Measurements from ENCODE around the gene RPL19. TPM values are rescaled to one million over a fixed set of nuclear protein-coding genes. Genes with fewer than 3 reads are reported as not detected.
A peak's percentile ranks its signal among the peaks of the same experiment; 100 is the strongest.
"Not testable (repeated sequence)": the region's sequence is repeated elsewhere in the genome, so short reads cannot be mapped to it uniquely, and the experiment has no call there.

Gene RPL19
- total RNA-seq, 1 donor from 2014 or later, result 2,751 TPM

DNA sequence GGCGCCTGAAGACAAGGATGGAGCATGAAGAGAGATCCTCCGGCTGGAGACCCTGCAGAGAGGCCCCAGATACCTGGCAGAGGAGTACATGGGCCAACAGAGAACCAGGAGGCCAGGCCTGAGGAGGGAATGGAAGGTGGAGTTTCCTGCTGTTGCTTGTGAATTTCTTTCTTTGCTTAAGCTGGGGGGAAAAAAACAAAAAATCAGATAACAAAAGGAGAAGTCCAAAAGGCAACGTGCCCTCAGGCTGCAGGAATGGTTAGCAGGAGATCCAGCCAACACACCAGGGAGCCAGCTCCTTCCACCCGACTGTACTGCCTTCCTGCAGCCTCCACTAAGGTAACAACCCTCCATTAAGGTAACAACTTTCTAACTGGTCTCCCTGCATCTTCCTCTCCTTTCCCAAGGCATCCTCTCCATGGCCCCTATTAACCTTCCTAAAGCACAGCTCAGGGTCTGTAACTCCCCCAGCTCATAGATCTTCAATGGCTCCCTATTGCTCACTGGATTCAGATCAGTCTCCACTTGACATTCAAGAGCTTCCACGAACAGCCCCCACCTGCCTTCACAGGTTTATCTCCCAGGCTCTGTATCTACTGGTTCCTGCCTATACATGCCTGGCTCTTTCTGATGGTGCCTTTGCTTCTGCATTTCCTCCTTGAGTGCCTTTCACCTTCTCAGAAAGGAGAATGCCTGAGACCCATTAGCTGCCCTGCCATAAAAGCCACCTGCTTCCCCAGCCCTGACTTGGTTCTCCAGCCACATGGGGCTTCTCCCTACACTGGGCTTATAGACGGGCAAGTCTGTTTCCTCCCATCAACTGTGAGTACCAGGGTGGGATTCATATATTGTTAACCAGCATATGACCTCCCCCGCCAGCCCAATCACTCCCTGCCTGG lies 33.4 kb upstream of the RPL19 start:
- Mint-ChIP-seq H3K9me3 (peaks cover 3% of the 10 kb centered on the region), H3K27me3 (ENCODE audit: insufficient read depth, low read depth) (peaks cover 29% of the 10 kb centered on the region), H3K4me1 (peaks cover 6% of the 10 kb centered on the region), H3K36me3 (no peaks in the 10 kb centered on the region), H3K27ac (no peak overlapping the region), H3K4me3 (peak overlapping the region; percentile 70)
- DNase-seq (ENCODE audit: low spot score), result no peak
- no peak overlapping the region for H3K4me3 ChIP-seq
- no peak overlapping the region for H3K27ac ChIP-seq
- no peaks in the 10 kb centered on the region for H4K20me1 ChIP-seq (ENCODE audit: low read depth)
- H3K79me2 ChIP-seq (ENCODE audit: low read depth), result no peaks in the 10 kb centered on the region
- H3F3A ChIP-seq (ENCODE audit: low read depth), result peaks cover 36% of the 10 kb centered on the region
- no peak overlapping the region for H2AFZ ChIP-seq (replicated peaks)
- H3K9ac ChIP-seq, result no peak overlapping the region
- H3K27me3 ChIP-seq, result peaks cover 42% of the 10 kb centered on the region
- TF ChIP-seq, protein P1, sequence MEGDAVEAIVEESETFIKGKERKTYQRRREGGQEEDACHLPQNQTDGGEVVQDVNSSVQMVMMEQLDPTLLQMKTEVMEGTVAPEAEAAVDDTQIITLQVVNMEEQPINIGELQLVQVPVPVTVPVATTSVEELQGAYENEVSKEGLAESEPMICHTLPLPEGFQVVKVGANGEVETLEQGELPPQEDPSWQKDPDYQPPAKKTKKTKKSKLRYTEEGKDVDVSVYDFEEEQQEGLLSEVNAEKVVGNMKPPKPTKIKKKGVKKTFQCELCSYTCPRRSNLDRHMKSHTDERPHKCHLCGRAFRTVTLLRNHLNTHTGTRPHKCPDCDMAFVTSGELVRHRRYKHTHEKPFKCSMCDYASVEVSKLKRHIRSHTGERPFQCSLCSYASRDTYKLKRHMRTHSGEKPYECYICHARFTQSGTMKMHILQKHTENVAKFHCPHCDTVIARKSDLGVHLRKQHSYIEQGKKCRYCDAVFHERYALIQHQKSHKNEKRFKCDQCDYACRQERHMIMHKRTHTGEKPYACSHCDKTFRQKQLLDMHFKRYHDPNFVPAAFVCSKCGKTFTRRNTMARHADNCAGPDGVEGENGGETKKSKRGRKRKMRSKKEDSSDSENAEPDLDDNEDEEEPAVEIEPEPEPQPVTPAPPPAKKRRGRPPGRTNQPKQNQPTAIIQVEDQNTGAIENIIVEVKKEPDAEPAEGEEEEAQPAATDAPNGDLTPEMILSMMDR (IDR thresholded peaks at IDR 0.05), result no peak
- TF ChIP-seq EZH2 (IDR thresholded peaks at IDR 0.05), result no peak
- TF ChIP-seq EZH2phosphoT487 (IDR thresholded peaks at IDR 0.05), result no peak
- H3K9me3 ChIP-seq (ENCODE audit: low read depth), result no peaks in the 10 kb centered on the region
- H3K4me1 ChIP-seq, result no peaks in the 10 kb centered on the region
- no peaks in the 10 kb centered on the region for H3K36me3 ChIP-seq
- H3K4me2 ChIP-seq, result no peak overlapping the region

DNA sequence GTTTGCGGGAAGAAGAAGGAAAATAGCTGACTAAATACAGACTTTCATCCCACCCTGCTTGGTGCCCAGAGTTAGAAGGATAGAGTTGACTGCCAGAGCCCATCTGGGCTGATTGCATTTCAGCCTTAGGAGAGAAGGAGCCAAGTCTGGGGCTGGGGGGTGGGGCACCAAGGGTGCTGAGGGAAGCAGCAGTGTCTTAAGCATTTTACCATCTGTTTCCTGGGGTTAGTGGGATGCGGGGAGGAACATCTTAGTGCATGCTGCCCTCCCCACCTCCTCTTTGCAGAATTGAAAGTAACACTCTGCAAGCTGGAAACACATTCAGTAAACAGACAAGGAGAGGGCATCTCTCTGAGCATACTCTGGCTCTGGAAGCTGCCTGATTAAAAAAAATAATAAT lies 32.6 kb upstream of the RPL19 start:
- Histone ChIP-seq H3K9me3 (ENCODE audit: low read depth) (no peaks in the 10 kb centered on the region), H3F3A (ENCODE audit: low read depth) (peaks cover 36% of the 10 kb centered on the region), H4K20me1 (ENCODE audit: low read depth) (no peaks in the 10 kb centered on the region), H3K79me2 (ENCODE audit: low read depth) (no peaks in the 10 kb centered on the region), H2AFZ (replicated peaks) (no peak overlapping the region), H3K36me3 (no peaks in the 10 kb centered on the region), H3K27me3 (peaks cover 42% of the 10 kb centered on the region), H3K4me2 (no peak overlapping the region), H3K4me1 (no peaks in the 10 kb centered on the region), H3K9ac (no peak overlapping the region), H3K4me3 (no peak overlapping the region), H3K27ac (no peak overlapping the region)
- peaks cover 3% of the 10 kb centered on the region for H3K9me3 Mint-ChIP-seq
- TF ChIP-seq EZH2 (IDR thresholded peaks at IDR 0.05), result no peak
- TF ChIP-seq EZH2phosphoT487 (IDR thresholded peaks at IDR 0.05), result no peak
- TF ChIP-seq, protein P1 (IDR thresholded peaks at IDR 0.05), result no peak
- H3K4me3 Mint-ChIP-seq, result no peak overlapping the region
- no peaks in the 10 kb centered on the region for H3K36me3 Mint-ChIP-seq
- no peak overlapping the region for H3K27ac Mint-ChIP-seq
- no peak for DNase-seq (ENCODE audit: low spot score)
- H3K4me1 Mint-ChIP-seq, result peaks cover 12% of the 10 kb centered on the region
- H3K27me3 Mint-ChIP-seq (ENCODE audit: insufficient read depth, low read depth), result peaks cover 29% of the 10 kb centered on the region

DNA sequence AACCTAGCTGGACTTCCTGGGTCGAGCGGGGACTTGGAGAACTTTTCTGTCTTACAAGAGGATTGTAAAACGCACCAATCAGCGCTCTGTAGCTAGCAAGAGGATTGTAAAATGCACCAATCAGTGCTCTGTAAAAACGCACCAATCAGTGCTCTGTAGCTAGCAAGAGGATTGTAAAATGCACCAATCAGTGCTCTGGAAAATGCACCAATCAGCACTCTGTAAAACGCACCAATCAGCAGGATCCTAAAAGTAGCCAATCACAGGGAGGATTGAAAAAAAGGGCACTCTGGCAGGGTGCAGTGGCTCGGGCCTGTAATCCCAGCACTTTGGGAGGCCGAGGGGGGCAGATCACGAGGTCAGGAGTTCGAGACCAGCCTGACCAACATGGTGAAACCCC lies 31.6 kb upstream of the RPL19 start:
- DNase-seq (ENCODE audit: low spot score); H3K36me3 ChIP-seq; H3K36me3 Mint-ChIP-seq; H3K9me3 Mint-ChIP-seq; H3K9me3 ChIP-seq (ENCODE audit: low read depth); H3K79me2 ChIP-seq (ENCODE audit: low read depth); H3K4me2 ChIP-seq; H3K9ac ChIP-seq; H3K4me1 ChIP-seq; H2AFZ ChIP-seq (replicated peaks); H3K27ac Mint-ChIP-seq; H3K4me3 Mint-ChIP-seq; H4K20me1 ChIP-seq (ENCODE audit: low read depth); H3K27ac ChIP-seq; H3K4me3 ChIP-seq: not testable (repeated sequence)
- Mint-ChIP-seq H3K4me1 (peaks cover 16% of the 10 kb centered on the region), H3K27me3 (ENCODE audit: insufficient read depth, low read depth) (peaks cover 29% of the 10 kb centered on the region)
- Histone ChIP-seq H3F3A (ENCODE audit: low read depth) (peaks cover 36% of the 10 kb centered on the region), H3K27me3 (peaks cover 42% of the 10 kb centered on the region)

DNA sequence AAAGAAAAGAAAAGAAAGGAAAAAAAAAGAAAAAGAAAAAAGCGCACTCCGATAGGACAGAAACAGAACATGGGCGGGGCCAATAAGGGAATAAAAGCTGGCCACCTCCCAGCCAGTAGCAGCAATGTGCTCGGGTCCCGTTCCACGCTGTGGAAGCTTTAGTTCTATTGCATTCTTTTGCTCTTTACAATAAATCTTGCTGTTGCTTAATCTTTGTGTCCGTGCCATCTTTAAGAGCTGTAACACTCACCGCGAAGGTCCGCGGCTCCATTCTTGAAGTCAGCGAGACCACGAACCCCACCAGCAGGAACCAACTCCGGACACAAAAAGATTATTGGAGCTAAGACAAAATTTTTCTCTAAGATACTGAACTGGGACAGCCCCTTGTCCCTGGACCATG lies 31.0 kb upstream of the RPL19 start:
- H3K27me3 ChIP-seq, result peaks cover 38% of the 10 kb centered on the region
- H3K27ac ChIP-seq, result no peak overlapping the region
- no peaks in the 10 kb centered on the region for H3K9me3 ChIP-seq (ENCODE audit: low read depth)
- Mint-ChIP-seq H3K27ac (no peak overlapping the region), H3K27me3 (ENCODE audit: insufficient read depth, low read depth) (peaks cover 26% of the 10 kb centered on the region), H3K36me3 (no peaks in the 10 kb centered on the region), H3K9me3 (peaks cover 3% of the 10 kb centered on the region), H3K4me3 (no peak overlapping the region), H3K4me1 (peaks cover 17% of the 10 kb centered on the region)
- H3K36me3 ChIP-seq, result no peaks in the 10 kb centered on the region
- H4K20me1 ChIP-seq (ENCODE audit: low read depth), result no peaks in the 10 kb centered on the region
- no peaks in the 10 kb centered on the region for H3K4me1 ChIP-seq
- no peak overlapping the region for H2AFZ ChIP-seq (replicated peaks)
- H3K79me2 ChIP-seq (ENCODE audit: low read depth), result no peaks in the 10 kb centered on the region
- no peak for TF ChIP-seq EZH2 (IDR thresholded peaks at IDR 0.05)
- no peak for TF ChIP-seq EZH2phosphoT487 (IDR thresholded peaks at IDR 0.05)
- TF ChIP-seq, protein P1 (IDR thresholded peaks at IDR 0.05), result no peak
- H3K4me2 ChIP-seq, result no peak overlapping the region
- DNase-seq (ENCODE audit: low spot score), result no peak
- H3K4me3 ChIP-seq, result no peak overlapping the region
- H3K9ac ChIP-seq, result no peak overlapping the region
- peaks cover 32% of the 10 kb centered on the region for H3F3A ChIP-seq (ENCODE audit: low read depth)
